Keratinocyte (primary cell): ENCODE measurements around the gene MASP2. TPM values are rescaled to one million over a fixed set of nuclear protein-coding genes. Genes with fewer than 3 reads are reported as not detected.

Experiments
- DNase-seq: peaks from one replicate; pipeline ENCODE4 v3.0.0-alpha.2; 2011; ENCODE audit warnings: low read depth, missing footprints, low spot score
- FAIRE-seq: peaks from 2 replicates; lab custom pipeline; 2011; peaks lifted over from hg19 to GRCh38; lab: Jason Lieb, UNC
- H2AFZ ChIP-seq: 2 replicates; pipeline ENCODE4 v1.6.0; 2012; ENCODE audit warnings: low read length, control low read depth, inconsistent platforms; ENCODE audit not compliant: control insufficient read depth
- H3K27ac ChIP-seq: 2 replicates; pipeline ENCODE4 v1.5.1; 2011; ENCODE audit warnings: low read length; ENCODE audit not compliant: control insufficient read depth, insufficient read depth
- H3K27me3 ChIP-seq: 3 replicates; pipeline ENCODE4 v1.6.0; 2011; ENCODE audit warnings: low read length; ENCODE audit not compliant: control insufficient read depth, insufficient read depth; ENCODE audit errors: extremely low read depth
- H3K36me3 ChIP-seq, 2 experiments: 2 replicates in 1 of 2; 3 replicates in 1 of 2; pipeline ENCODE4 v1.5.1; 2011; ENCODE audit warnings: low read length in 2 of 2, mild to moderate bottlenecking in 1 of 2; ENCODE audit not compliant: control insufficient read depth in 2 of 2, insufficient read depth in 2 of 2; ENCODE audit errors: extremely low read depth in 1 of 2
- H3K4me1 ChIP-seq: 3 replicates; pipeline ENCODE4 v1.5.1; 2011; ENCODE audit warnings: low read length; ENCODE audit not compliant: control insufficient read depth, insufficient read depth; ENCODE audit errors: extremely low read depth
- H3K4me2 ChIP-seq: 3 replicates; pipeline ENCODE4 v1.6.0; 2011; ENCODE audit warnings: low read depth, low read length; ENCODE audit not compliant: control insufficient read depth, insufficient read depth; ENCODE audit errors: extremely low read depth
- H3K4me3 ChIP-seq, 3 experiments: fragments of 200-600 bp in 1 of 3; sonication (generic) in 1 of 3; 2 replicates in 2 of 3; 3 replicates in 1 of 3; pipeline ENCODE4 v1.5.1; 2011 to 2016; ENCODE audit warnings: low read length in 3 of 3, mild to moderate bottlenecking in 3 of 3, control low read depth in 2 of 3, inconsistent platforms in 1 of 3, low read depth in 1 of 3, mixed read lengths in 1 of 3, mixed run types in 1 of 3, moderate library complexity in 1 of 3; ENCODE audit not compliant: control insufficient read depth in 2 of 3, insufficient read depth in 2 of 3; ENCODE audit errors: extremely low read depth in 1 of 3
- H3K79me2 ChIP-seq: 2 replicates; pipeline ENCODE4 v1.6.0; 2012; ENCODE audit warnings: low read length; ENCODE audit not compliant: control insufficient read depth, insufficient read depth
- H3K9ac ChIP-seq: 3 replicates; pipeline ENCODE4 v1.6.0; 2011; ENCODE audit warnings: low read length; ENCODE audit not compliant: control insufficient read depth, insufficient read depth; ENCODE audit errors: extremely low read depth
- H3K9me1 ChIP-seq: 3 replicates; pipeline ENCODE4 v1.6.0; 2011; ENCODE audit warnings: low read length; ENCODE audit not compliant: control insufficient read depth, insufficient read depth; ENCODE audit errors: extremely low read depth
- H3K9me3 ChIP-seq: 2 replicates; pipeline ENCODE4 v1.5.1; 2012; ENCODE audit warnings: low read depth, low read length; ENCODE audit not compliant: control insufficient read depth
- H4K20me1 ChIP-seq: 3 replicates; pipeline ENCODE4 v1.6.0; 2011; ENCODE audit warnings: low read length; ENCODE audit not compliant: control insufficient read depth, insufficient read depth; ENCODE audit errors: extremely low read depth
- CTCF ChIP-seq, 3 experiments: IDR thresholded peaks in 1 of 3; conservative IDR thresholded peaks in 1 of 3; optimal IDR thresholded peaks in 1 of 3; 2 replicates in 2 of 3; 3 replicates in 1 of 3; pipeline versions ENCODE3 to v1.5.1; 2011; ENCODE audit warnings: low read length in 3 of 3, mild to moderate bottlenecking in 3 of 3, moderate library complexity in 2 of 3, control low read depth in 1 of 3, inconsistent platforms in 1 of 3; ENCODE audit not compliant: insufficient read depth in 2 of 3; ENCODE audit errors: extremely low read depth in 1 of 3
- EZH2 ChIP-seq: IDR thresholded peaks from one replicate; pipeline ENCODE4 v1.6.1; 2012; ENCODE audit warnings: inconsistent platforms, mild to moderate bottlenecking, low read length, moderate library complexity
- dilution Hi-C: fragments of 300-500 bp; cut with MboI; formaldehyde crosslinking; loops from one replicate; pipeline ENCODE4 v1.7.0; 2020; ENCODE audit warnings: low sequenced_read_pairs; ENCODE audit not compliant: extremely low pct_ligation_motif_present
- polyA plus RNA-seq, 5 experiments: library from polyadenylated mRNA; depleted of rRNA in 3 of 5; stranded (reverse) in 3 of 5; stranded (forward) in 1 of 5; unstranded in 1 of 5; fragments of >200 nt; gene quantifications; 1 replicate in 1 of 5; 2 replicates in 3 of 5; 3 replicates in 1 of 5; pipeline versions ENCODE4 v1.2.1 to v1.2.3, GENCODE V29; 2011 to 2012; ENCODE audit warnings: missing spikeins in 2 of 5, low read depth in 1 of 5, low replicate concordance in 1 of 5

Gene MASP2
- polyA plus RNA-seq, 1 donor (not counting 4 experiments of a cell fraction or from before 2014, with no cell fraction given): 0.03 TPM

DNA sequence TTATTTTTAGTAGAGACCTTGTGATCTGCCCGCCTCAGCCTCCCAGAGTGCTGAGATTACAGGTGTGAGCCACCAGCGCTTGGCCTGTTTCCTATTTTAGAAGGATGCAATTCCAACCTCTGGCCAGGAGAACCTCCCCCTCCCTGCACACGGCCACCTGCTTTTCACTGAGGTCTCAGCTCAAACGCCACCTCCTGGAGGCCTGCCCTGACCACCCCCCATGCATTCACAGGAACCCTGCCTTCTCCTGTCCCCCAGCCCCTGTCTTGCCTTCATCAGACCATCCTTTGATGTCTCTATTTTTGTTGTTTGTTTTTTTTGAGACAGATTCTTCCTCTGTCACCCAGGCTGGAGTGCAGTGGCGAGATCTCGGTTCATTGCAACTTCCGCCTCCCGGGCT, 10.4 kb upstream of the MASP2 start:
- Histone ChIP-seq H3K4me2 (no peak overlapping the region), H2AFZ (no peak overlapping the region), H3K4me3 (no peak overlapping the region), H3K36me3 (peaks cover 11 to 21% of the 10 kb centered on the region in 2 experiments), H4K20me1 (peaks cover 2% of the 10 kb centered on the region), H3K27me3 (no peaks in the 10 kb centered on the region), H3K9me3 (no peaks in the 10 kb centered on the region), H3K4me1 (peaks cover 19% of the 10 kb centered on the region), H3K27ac (no peak overlapping the region), H3K9me1 (no peaks in the 10 kb centered on the region), H3K79me2 (peaks cover 26% of the 10 kb centered on the region), H3K9ac (no peak overlapping the region)
- dilution Hi-C loops: no loop called here
- no peak for FAIRE-seq
- TF ChIP-seq CTCF (optimal IDR thresholded peaks at IDR 0.05 in 1 of 3, IDR thresholded peaks at IDR 0.05 in 1 of 3, conservative IDR thresholded peaks at IDR 0.05 in 1 of 3; ENCODE audit: extremely low read depth in 1 of 3, insufficient read depth in 2 of 3, low read length in 3 of 3): no peak
- no peak for TF ChIP-seq EZH2
- no peak for DNase-seq

DNA sequence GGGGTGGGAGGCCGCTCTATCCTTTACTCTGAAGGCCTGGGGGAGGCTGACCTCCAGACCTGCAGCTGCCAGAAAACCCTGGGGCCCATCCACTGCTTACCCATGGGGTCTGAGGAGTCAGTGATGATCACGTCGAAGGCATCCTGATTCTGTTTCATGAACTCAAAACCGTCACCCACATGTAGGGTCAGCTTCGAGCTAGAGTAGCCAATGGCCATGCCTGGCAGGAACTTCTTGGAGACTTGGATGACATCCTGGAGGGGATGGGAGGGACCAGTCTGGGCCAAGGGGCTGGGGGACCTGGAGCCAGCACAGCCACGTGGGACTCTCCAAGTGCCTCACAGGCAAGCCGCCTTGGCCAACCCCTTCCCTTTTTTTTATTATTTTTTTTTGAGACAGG, 9.5 kb upstream of the MASP2 start:
- Histone ChIP-seq H3K27me3 (no peaks in the 10 kb centered on the region), H3K9me1 (no peaks in the 10 kb centered on the region), H3K9me3 (no peaks in the 10 kb centered on the region), H3K36me3 (peaks cover 11 to 16% of the 10 kb centered on the region in 2 experiments), H3K4me2 (no peak overlapping the region), H3K4me1 (peaks cover 17% of the 10 kb centered on the region), H3K79me2 (peaks cover 20% of the 10 kb centered on the region), H3K9ac (no peak overlapping the region), H2AFZ (no peak overlapping the region), H3K27ac (no peak overlapping the region), H4K20me1 (peaks cover 2% of the 10 kb centered on the region), H3K4me3 (no peak overlapping the region)
- FAIRE-seq (no peak), DNase-seq (no peak)
- TF ChIP-seq CTCF (optimal IDR thresholded peaks at IDR 0.05 in 1 of 3, IDR thresholded peaks at IDR 0.05 in 1 of 3, conservative IDR thresholded peaks at IDR 0.05 in 1 of 3; ENCODE audit: extremely low read depth in 1 of 3, insufficient read depth in 2 of 3, low read length in 3 of 3) (no peak), EZH2 (no peak)
- dilution Hi-C loops: no loop called here
